ENCODE measurements around the gene NPIPB2. TPM values are rescaled to one million over a fixed set of nuclear protein-coding genes. Genes with fewer than 3 reads are reported as not detected.
"Not testable (repeated sequence)": the region's sequence is repeated elsewhere in the genome, so short reads cannot be mapped to it uniquely, and the experiment has no call there.

Gene NPIPB2
- 1 to 10 TPM; 1.1 to 6.1 (median 2.5) TPM for total RNA-seq
- polyA plus RNA-seq: 1 to 10 TPM; 4.0 to 8.4 TPM
- long read RNA-seq, donor 1: 0 reads
- long read RNA-seq, donor 2: 0 reads
- long read RNA-seq, donor 3: 0 reads

DNA sequence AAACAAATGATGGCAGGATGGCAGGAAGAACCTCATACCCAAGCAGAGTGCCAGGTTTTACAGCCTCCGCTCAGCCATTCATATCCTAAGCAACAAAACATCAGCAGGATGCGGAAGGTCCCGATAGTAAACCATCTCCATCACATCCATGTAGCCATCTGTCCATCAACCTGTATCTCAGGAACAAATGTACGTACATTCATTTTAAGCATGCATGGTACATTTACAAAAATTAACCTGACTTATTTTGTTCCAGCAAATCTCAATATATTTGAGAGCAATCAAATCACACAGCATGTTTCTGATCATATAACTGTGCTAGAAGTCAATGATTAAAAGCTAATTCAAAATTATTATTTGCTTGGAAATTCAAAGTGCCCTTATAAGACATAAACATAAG is at the start of gene NPIPB2:
NPIPB2 (minus strand) TSS at position 101 of the 400 bp plus-strand sequence; CDS start at position 101, 0 bp downstream.
- H3K36me3 ChIP-seq; ATAC-seq; H3K4me3 ChIP-seq; H3K9me3 ChIP-seq; H3K27me3 ChIP-seq; H3K27ac ChIP-seq; H3K4me1 ChIP-seq; DNase-seq; intact Hi-C loops (cut with DNase I): not testable (repeated sequence)
- WGBS, 4 donors: 96 to 100% (median 97%) methylated on average over 3 of the region's 4 CpGs; no CpG with 5 or more reads in 1 of the 4 donors

DNA sequence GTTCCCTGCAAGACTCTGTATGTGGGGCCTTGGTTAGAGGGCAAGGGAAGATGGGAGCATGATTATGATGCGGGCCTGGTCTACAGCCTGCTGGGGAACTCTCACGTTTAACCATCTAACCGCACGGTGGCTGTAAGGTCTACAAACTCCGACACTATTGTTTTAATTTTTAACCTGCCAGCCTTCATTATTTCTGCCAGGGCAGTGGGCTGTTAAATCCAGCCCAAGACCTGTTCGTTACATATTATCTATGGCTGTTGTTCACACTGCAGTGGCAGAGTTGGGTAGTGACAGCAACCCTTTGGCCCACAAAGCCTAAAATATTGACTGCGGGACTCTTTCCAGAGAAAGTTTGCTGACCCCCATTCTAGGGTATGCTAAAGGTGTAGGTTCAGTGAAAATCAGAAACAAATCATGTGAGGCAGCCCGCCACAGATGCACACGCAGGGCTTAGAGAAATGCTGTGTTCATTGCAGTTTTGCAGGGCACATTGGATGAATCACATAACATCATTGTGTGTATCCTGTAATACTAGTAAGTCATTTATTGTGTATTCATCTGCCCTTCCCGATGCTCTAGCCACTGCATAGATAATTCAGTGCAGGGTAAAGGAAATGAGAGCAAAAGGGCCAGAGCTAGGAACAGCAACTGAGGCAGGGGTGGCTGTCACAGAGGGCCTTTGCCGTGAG is 49.0 kb upstream of the NPIPB2 start:
- Histone ChIP-seq H3K27me3 (no peaks in the 10 kb centered on the region), H3K9me3 (no peaks in the 10 kb centered on the region), H3K4me3 (no peak overlapping the region), H3K27ac (no peak overlapping the region), H3K36me3 (no peaks in the 10 kb centered on the region), H3K4me1 (peaks cover 0 to 46% (median 13%) of the 10 kb centered on the region in 12 donors)
- intact Hi-C loops (cut with DNase I): no loop called here
- TF ChIP-seq CTCF (IDR thresholded peaks at IDR 0.05): no peak
- no peak for TF ChIP-seq POLR2A (IDR thresholded peaks at IDR 0.05)
- ATAC-seq: no peak
- DNase-seq: no peak
- WGBS, 4 donors: 81 to 95% (median 91%) methylated on average over 11 of the region's 11 CpGs

DNA sequence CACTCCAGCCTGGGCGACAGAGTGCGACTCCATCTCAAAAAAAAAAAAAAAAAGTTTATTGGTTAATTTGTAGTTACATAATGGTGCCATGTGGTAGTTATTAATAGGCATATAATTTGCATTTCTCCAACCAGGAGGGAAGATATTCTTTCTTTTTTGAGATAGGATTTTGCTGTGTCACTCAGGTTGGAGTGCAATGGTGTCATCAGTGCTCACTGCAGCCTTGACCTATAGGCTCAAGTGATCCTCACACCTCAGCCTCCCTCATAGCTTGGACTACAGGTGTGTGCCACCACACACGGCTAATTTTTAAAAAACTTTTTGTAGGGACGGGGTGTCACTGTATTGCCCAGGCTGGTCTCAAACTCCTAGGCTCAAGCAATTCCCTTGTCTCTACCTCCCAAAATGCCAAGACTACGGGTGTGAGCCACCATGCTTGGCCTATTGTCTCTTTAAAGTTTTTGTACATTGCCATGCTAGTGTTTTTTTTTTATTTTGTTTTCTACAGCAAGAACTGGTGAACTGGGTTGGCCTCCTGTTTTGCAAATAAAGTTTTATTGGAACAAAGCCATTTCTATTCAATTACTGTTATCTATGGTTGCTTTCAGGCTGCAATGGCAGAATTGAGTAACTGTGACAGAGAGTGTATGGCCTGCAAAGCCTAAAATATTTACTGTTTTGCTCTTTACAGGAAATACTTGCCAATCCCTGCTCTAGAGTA is 46.6 kb upstream of the NPIPB2 start:
- intact Hi-C loops (cut with DNase I): no loop called here
- no peaks in the 10 kb centered on the region for H3K27me3 ChIP-seq
- no peak for TF ChIP-seq POLR2A (IDR thresholded peaks at IDR 0.05)
- TF ChIP-seq CTCF (IDR thresholded peaks at IDR 0.05): no peak
- H3K4me1 ChIP-seq: peaks cover 0 to 23% (median 0%) of the 10 kb centered on the region in 12 donors
- H3K27ac ChIP-seq: no peak overlapping the region
- 58 to 74% (median 65%) methylated on average over 5 of the region's 5 CpGs for WGBS, 4 donors
- H3K36me3 ChIP-seq: no peaks in the 10 kb centered on the region
- no peaks in the 10 kb centered on the region for H3K9me3 ChIP-seq
- ATAC-seq: no peak
- no peak overlapping the region for H3K4me3 ChIP-seq
- DNase-seq: no peak

GRCh38 chr16:11986521-11987057 is 44.7 kb upstream of the NPIPB2 start:
- no peaks in the 10 kb centered on the region for H3K27me3 ChIP-seq
- intact Hi-C loops (cut with DNase I): no loop called here
- H3K9me3 ChIP-seq: no peaks in the 10 kb centered on the region
- TF ChIP-seq CTCF (IDR thresholded peaks at IDR 0.05): no peak
- no peak for TF ChIP-seq POLR2A (IDR thresholded peaks at IDR 0.05)
- H3K4me1 ChIP-seq: peaks cover 0 to 12% (median 0%) of the 10 kb centered on the region in 12 donors
- H3K27ac ChIP-seq: no peak overlapping the region
- WGBS, 4 donors: 85 to 92% (median 90%) methylated on average over 12 of the region's 12 CpGs
- no peak for ATAC-seq
- no peak overlapping the region for H3K4me3 ChIP-seq
- no peaks in the 10 kb centered on the region for H3K36me3 ChIP-seq
- no peak for DNase-seq

Measured in heart left ventricle (tissue), 16 donors.